GM23338 (cell line): ENCODE measurements around the gene NR1I2.

ENCODE experiments used
- CREB1 ChIP-seq: fragments of 250-450 bp; sonication (Bioruptor Pico); IDR thresholded peaks from 2 replicates; pipeline ENCODE4 v1.5.0; 2020; ENCODE audit warnings: low read depth, mild to moderate bottlenecking, moderate library complexity
- EZH2 ChIP-seq: fragments of 200-600 bp; sonication (generic); IDR thresholded peaks from one replicate; pipeline ENCODE4 v1.8.0; 2017; ENCODE audit warnings: antibody characterized with exemption, mild to moderate bottlenecking, low read depth; ENCODE audit not compliant: unreplicated experiment
- EZH2phosphoT487 ChIP-seq: fragments of 200-600 bp; sonication (generic); IDR thresholded peaks from one replicate; pipeline ENCODE4 v1.8.1; 2018; ENCODE audit warnings: antibody characterized with exemption; ENCODE audit not compliant: unreplicated experiment
- POLR2AphosphoS5 ChIP-seq: IDR thresholded peaks from 2 replicates; pipeline ENCODE4 v1.6.1; 2016; ENCODE audit warnings: antibody characterized with exemption, low read depth
- ZNF331 ChIP-seq: fragments of 250-450 bp; sonication (Bioruptor Pico); IDR thresholded peaks from 2 replicates; pipeline ENCODE4 v1.5.0; 2020; ENCODE audit warnings: low read depth, mild to moderate bottlenecking, moderate library complexity
- TF ChIP-seq, protein P1 (sequence below), 2 experiments: fragments of 200-600 bp in 1 of 2; sonication (generic) in 1 of 2; conservative IDR thresholded peaks; 2 replicates each; pipeline versions ENCODE4 v1.5.1 to v1.6.1; 2016 to 2017; ENCODE audit warnings: antibody characterized with exemption in 2 of 2, low read depth in 2 of 2, mild to moderate bottlenecking in 2 of 2, moderate library complexity in 1 of 2
- TF ChIP-seq, protein P2 (sequence below): fragments of 250-450 bp; sonication (Bioruptor Pico); IDR thresholded peaks from 2 replicates; pipeline ENCODE4 v1.5.0; 2020; ENCODE audit warnings: mild to moderate bottlenecking, moderate library complexity
- TF ChIP-seq, protein P3 (sequence below): IDR thresholded peaks from 2 replicates; pipeline ENCODE4 v1.6.1; 2016; ENCODE audit warnings: antibody characterized with exemption
- TF ChIP-seq, protein P4 (sequence below): IDR thresholded peaks from one replicate; pipeline ENCODE4 v1.6.1; 2018; ENCODE audit warnings: antibody characterized with exemption; ENCODE audit not compliant: unreplicated experiment

DNA sequence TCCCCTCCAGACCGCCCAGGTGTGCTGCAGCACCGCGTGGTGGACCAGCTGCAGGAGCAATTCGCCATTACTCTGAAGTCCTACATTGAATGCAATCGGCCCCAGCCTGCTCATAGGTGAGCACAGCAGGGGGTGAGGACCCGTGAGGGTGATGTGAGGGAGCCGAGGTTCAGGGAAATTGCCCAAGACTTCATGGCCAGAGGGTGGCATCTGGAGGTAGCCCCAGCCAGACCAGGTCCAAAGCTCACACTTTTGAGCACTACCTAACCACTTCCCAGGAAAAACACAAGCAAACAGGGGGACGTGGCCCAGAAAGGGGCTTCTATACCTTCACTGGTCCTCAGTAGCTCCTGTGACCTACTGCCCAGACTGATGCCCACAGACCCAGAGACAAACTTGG, 33.8 kb downstream of the NR1I2 start:
- TF ChIP-seq, protein P1, sequence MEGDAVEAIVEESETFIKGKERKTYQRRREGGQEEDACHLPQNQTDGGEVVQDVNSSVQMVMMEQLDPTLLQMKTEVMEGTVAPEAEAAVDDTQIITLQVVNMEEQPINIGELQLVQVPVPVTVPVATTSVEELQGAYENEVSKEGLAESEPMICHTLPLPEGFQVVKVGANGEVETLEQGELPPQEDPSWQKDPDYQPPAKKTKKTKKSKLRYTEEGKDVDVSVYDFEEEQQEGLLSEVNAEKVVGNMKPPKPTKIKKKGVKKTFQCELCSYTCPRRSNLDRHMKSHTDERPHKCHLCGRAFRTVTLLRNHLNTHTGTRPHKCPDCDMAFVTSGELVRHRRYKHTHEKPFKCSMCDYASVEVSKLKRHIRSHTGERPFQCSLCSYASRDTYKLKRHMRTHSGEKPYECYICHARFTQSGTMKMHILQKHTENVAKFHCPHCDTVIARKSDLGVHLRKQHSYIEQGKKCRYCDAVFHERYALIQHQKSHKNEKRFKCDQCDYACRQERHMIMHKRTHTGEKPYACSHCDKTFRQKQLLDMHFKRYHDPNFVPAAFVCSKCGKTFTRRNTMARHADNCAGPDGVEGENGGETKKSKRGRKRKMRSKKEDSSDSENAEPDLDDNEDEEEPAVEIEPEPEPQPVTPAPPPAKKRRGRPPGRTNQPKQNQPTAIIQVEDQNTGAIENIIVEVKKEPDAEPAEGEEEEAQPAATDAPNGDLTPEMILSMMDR (conservative IDR thresholded peaks at IDR 0.05; ENCODE audit: low read depth in 2 of 2): no peak
- TF ChIP-seq POLR2AphosphoS5: no peak
- no peak for TF ChIP-seq CREB1 (CRISPR knock-in tag)
- TF ChIP-seq EZH2: no peak
- TF ChIP-seq, protein P2, sequence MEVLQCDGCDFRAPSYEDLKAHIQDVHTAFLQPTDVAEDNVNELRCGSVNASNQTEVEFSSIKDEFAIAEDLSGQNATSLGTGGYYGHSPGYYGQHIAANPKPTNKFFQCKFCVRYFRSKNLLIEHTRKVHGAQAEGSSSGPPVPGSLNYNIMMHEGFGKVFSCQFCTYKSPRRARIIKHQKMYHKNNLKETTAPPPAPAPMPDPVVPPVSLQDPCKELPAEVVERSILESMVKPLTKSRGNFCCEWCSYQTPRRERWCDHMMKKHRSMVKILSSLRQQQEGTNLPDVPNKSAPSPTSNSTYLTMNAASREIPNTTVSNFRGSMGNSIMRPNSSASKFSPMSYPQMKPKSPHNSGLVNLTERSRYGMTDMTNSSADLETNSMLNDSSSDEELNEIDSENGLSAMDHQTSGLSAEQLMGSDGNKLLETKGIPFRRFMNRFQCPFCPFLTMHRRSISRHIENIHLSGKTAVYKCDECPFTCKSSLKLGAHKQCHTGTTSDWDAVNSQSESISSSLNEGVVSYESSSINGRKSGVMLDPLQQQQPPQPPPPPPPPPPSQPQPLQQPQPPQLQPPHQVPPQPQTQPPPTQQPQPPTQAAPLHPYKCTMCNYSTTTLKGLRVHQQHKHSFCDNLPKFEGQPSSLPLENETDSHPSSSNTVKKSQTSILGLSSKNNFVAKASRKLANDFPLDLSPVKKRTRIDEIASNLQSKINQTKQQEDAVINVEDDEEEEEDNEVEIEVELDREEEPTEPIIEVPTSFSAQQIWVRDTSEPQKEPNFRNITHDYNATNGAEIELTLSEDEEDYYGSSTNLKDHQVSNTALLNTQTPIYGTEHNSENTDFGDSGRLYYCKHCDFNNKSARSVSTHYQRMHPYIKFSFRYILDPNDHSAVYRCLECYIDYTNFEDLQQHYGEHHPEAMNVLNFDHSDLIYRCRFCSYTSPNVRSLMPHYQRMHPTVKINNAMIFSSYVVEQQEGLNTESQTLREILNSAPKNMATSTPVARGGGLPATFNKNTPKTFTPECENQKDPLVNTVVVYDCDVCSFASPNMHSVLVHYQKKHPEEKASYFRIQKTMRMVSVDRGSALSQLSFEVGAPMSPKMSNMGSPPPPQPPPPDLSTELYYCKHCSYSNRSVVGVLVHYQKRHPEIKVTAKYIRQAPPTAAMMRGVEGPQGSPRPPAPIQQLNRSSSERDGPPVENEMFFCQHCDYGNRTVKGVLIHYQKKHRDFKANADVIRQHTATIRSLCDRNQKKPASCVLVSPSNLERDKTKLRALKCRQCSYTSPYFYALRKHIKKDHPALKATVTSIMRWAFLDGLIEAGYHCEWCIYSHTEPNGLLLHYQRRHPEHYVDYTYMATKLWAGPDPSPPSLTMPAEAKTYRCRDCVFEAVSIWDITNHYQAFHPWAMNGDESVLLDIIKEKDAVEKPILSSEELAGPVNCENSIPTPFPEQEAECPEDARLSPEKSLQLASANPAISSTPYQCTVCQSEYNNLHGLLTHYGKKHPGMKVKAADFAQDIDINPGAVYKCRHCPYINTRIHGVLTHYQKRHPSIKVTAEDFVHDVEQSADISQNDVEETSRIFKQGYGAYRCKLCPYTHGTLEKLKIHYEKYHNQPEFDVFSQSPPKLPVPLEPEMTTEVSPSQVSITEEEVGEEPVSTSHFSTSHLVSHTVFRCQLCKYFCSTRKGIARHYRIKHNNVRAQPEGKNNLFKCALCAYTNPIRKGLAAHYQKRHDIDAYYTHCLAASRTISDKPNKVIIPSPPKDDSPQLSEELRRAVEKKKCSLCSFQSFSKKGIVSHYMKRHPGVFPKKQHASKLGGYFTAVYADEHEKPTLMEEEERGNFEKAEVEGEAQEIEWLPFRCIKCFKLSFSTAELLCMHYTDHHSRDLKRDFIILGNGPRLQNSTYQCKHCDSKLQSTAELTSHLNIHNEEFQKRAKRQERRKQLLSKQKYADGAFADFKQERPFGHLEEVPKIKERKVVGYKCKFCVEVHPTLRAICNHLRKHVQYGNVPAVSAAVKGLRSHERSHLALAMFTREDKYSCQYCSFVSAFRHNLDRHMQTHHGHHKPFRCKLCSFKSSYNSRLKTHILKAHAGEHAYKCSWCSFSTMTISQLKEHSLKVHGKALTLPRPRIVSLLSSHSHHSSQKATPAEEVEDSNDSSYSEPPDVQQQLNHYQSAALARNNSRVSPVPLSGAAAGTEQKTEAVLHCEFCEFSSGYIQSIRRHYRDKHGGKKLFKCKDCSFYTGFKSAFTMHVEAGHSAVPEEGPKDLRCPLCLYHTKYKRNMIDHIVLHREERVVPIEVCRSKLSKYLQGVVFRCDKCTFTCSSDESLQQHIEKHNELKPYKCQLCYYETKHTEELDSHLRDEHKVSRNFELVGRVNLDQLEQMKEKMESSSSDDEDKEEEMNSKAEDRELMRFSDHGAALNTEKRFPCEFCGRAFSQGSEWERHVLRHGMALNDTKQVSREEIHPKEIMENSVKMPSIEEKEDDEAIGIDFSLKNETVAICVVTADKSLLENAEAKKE (CRISPR knock-in tag): no peak
- TF ChIP-seq, protein P3, sequence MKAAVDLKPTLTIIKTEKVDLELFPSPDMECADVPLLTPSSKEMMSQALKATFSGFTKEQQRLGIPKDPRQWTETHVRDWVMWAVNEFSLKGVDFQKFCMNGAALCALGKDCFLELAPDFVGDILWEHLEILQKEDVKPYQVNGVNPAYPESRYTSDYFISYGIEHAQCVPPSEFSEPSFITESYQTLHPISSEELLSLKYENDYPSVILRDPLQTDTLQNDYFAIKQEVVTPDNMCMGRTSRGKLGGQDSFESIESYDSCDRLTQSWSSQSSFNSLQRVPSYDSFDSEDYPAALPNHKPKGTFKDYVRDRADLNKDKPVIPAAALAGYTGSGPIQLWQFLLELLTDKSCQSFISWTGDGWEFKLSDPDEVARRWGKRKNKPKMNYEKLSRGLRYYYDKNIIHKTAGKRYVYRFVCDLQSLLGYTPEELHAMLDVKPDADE: no peak
- TF ChIP-seq, protein P4, sequence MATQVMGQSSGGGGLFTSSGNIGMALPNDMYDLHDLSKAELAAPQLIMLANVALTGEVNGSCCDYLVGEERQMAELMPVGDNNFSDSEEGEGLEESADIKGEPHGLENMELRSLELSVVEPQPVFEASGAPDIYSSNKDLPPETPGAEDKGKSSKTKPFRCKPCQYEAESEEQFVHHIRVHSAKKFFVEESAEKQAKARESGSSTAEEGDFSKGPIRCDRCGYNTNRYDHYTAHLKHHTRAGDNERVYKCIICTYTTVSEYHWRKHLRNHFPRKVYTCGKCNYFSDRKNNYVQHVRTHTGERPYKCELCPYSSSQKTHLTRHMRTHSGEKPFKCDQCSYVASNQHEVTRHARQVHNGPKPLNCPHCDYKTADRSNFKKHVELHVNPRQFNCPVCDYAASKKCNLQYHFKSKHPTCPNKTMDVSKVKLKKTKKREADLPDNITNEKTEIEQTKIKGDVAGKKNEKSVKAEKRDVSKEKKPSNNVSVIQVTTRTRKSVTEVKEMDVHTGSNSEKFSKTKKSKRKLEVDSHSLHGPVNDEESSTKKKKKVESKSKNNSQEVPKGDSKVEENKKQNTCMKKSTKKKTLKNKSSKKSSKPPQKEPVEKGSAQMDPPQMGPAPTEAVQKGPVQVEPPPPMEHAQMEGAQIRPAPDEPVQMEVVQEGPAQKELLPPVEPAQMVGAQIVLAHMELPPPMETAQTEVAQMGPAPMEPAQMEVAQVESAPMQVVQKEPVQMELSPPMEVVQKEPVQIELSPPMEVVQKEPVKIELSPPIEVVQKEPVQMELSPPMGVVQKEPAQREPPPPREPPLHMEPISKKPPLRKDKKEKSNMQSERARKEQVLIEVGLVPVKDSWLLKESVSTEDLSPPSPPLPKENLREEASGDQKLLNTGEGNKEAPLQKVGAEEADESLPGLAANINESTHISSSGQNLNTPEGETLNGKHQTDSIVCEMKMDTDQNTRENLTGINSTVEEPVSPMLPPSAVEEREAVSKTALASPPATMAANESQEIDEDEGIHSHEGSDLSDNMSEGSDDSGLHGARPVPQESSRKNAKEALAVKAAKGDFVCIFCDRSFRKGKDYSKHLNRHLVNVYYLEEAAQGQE: no peak
- TF ChIP-seq ZNF331 (CRISPR knock-in tag): no peak
- TF ChIP-seq EZH2phosphoT487: no peak
